ENCODE results near the gene DIPK1C.

Gene DIPK1C

GRCh38 chr18:74489676-74490075, 32.6 kb upstream of the DIPK1C start:
- no peak for DNase-seq
- Mint-ChIP-seq H3K27me3 (ENCODE audit: low read depth, poor library complexity) (peaks cover 7% of the 10 kb centered on the region), H3K36me3 (ENCODE audit: low read depth) (no peaks in the 10 kb centered on the region), H3K27ac (no peak overlapping the region), H3K9me3 (peaks cover 9% of the 10 kb centered on the region), H3K4me1 (peaks cover 49% of the 10 kb centered on the region), H3K4me3 (no peak overlapping the region)
- TF ChIP-seq CTCF (IDR thresholded peaks at IDR 0.05), result no peak

GRCh38 chr18:74488864-74489263, 31.8 kb upstream of the DIPK1C start:
- no peak for DNase-seq
- Mint-ChIP-seq H3K27me3 (ENCODE audit: low read depth, poor library complexity) (peaks cover 7% of the 10 kb centered on the region), H3K36me3 (ENCODE audit: low read depth) (no peaks in the 10 kb centered on the region), H3K9me3 (peaks cover 9% of the 10 kb centered on the region), H3K4me1 (peaks cover 49% of the 10 kb centered on the region), H3K27ac (no peak overlapping the region), H3K4me3 (no peak overlapping the region)
- no peak for TF ChIP-seq CTCF (IDR thresholded peaks at IDR 0.05)

- Mint-ChIP-seq H3K4me3 (no peak overlapping the region), H3K36me3 (ENCODE audit: low read depth) (no peaks in the 10 kb centered on the region), H3K27me3 (ENCODE audit: low read depth, poor library complexity) (peaks cover 7% of the 10 kb centered on the region), H3K4me1 (peaks cover 44% of the 10 kb centered on the region), H3K9me3 (peaks cover 9% of the 10 kb centered on the region), H3K27ac (no peak overlapping the region)
- no peak for DNase-seq
- TF ChIP-seq CTCF (IDR thresholded peaks at IDR 0.05), result no peak
Measured at GRCh38 chr18:74488354-74488753, 31.2 kb upstream of the DIPK1C start.

- no peak for DNase-seq
- no peak for TF ChIP-seq CTCF (IDR thresholded peaks at IDR 0.05)
- peaks cover under 1% of the 10 kb centered on the region for H3K9me3 Mint-ChIP-seq
- no peak overlapping the region for H3K4me3 Mint-ChIP-seq
- no peaks in the 10 kb centered on the region for H3K36me3 Mint-ChIP-seq (ENCODE audit: low read depth)
- no peaks in the 10 kb centered on the region for H3K27me3 Mint-ChIP-seq (ENCODE audit: low read depth, poor library complexity)
- peaks cover 44% of the 10 kb centered on the region for H3K4me1 Mint-ChIP-seq
- H3K27ac Mint-ChIP-seq, result no peak overlapping the region
Measured at GRCh38 chr18:74486119-74486849, 29.2 kb upstream of the DIPK1C start.

- Mint-ChIP-seq H3K9me3 (no peaks in the 10 kb centered on the region), H3K36me3 (ENCODE audit: low read depth) (no peaks in the 10 kb centered on the region), H3K4me3 (no peak overlapping the region), H3K4me1 (peaks cover 35% of the 10 kb centered on the region), H3K27me3 (ENCODE audit: low read depth, poor library complexity) (no peaks in the 10 kb centered on the region), H3K27ac (no peak overlapping the region)
- DNase-seq, result no peak
- TF ChIP-seq CTCF (IDR thresholded peaks at IDR 0.05), result no peak
Measured at GRCh38 chr18:74482697-74483096, 25.6 kb upstream of the DIPK1C start.

- no peak overlapping the region for H3K4me3 Mint-ChIP-seq
- H3K9me3 Mint-ChIP-seq, result no peaks in the 10 kb centered on the region
- H3K36me3 Mint-ChIP-seq (ENCODE audit: low read depth), result no peaks in the 10 kb centered on the region
- H3K4me1 Mint-ChIP-seq, result peaks cover 22% of the 10 kb centered on the region
- TF ChIP-seq CTCF (IDR thresholded peaks at IDR 0.05), result no peak
- peaks cover 1% of the 10 kb centered on the region for H3K27me3 Mint-ChIP-seq (ENCODE audit: low read depth, poor library complexity)
- no peak overlapping the region for H3K27ac Mint-ChIP-seq
- DNase-seq, result no peak
Measured at GRCh38 chr18:74480149-74480651, 23.1 kb upstream of the DIPK1C start.

All from nephron progenitor cell (in vitro differentiated cells).